ENCODE results near the gene DLGAP4.

Gene DLGAP4

DNA sequence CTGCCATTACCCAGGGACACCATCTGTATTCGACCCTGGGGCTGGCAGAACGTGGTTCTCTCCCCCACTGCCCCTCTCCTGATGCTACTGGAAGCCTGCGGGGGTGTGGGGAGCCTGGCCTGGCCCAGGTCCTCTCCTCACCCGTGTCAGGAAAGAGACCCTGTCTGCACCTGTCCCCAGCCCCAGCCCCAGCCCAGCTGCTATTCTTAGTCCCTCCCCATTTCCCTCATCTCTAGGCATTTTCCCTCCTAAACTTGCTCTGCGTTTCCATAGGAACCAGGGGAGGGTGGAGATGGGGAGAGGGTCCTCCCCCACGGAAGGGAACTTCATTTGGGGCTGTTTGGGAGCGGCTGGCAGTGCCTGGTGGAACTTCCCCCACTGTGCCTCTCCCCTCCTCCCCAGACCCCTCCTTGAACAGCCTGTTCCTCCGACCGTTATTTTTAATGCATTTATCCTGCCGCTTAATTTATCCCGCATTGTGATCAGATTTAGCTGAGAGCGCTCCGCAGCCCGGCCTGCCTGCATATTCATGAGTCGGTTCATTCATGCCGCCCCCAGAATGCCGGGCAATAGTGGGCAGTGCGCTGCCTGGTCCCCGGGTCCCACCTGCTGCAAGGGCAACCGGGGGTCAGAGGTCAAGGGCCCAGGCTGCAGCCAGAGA lies 31.8 kb upstream of the DLGAP4 start:
- no peak for DNase-seq

DNA sequence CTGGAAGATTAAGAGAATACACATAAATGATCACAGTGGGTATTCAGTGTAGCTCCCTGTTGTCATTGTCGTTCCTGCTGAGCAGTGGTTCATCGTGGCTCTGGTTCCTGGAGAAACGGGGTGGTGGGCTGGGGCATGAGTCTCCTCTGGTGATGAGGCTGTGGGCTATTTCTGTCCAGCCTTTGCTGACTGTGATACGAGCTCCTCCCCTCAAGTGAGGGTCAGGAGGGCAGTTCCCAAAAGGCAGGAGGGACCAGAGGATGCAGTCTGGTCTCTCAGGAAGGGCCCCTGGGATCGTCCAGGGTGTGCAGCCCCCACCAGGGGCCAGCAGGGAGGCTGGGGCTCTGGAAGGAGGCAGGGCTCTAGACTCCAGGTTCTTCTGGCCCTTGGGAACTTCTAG lies 31.1 kb upstream of the DLGAP4 start:
- no peak for DNase-seq

DNA sequence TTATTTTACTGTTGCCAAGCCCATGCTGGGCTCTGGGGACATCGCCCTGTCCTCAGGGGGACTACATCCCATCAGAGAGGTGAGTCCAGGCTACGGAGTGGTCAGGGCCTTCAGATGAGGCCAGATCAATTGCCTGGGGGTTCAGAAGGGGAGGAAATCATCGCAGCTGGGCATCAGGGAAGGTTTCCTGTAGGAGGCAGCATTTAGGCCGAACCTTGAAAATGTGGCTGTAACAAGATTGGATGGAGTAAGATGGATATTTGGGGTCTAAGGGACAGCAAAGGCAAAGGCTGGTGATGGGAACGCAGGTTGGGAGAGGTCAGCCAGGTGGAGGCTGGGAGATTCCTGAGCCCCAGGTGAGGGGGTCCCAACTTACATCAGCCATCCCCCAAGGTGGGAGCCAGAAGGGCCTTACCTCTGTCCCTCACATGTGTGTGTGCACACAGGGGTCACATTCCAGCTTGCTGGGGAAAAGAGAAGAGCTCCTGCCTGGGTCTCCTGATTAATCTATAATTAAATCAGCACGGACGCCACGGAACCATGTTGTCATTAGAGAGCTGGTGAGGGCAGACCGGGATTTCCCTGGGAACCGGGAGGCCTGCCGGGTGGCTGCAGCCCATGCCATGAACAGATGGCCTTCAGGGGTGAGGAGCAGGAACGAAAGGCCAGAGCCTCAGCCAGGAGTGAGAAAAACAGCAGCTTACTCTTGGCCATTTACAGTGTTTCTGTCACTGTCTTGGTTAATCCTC lies 30.5 kb upstream of the DLGAP4 start:
- DNase-seq: no peak

DNA sequence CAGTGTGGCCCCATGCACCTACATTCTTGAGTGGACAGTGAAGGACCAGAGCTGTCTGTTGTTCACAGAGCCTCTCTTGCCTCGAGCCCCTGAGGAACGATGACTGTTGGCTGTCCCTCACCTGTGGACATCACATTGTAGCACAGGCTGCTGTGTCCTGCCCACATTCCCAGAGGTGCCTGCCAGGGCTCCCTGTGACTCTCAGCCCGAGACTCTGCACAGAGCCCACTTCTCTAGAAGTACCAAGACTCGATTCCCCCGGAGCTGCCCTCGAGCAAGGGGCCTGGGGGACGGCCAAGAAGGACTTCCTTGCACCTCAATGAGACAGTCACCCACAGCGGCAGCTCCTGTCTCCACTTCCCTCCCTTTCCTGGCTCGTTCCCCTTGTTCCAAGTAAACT lies 28.6 kb upstream of the DLGAP4 start:
- no peak for DNase-seq

DNA sequence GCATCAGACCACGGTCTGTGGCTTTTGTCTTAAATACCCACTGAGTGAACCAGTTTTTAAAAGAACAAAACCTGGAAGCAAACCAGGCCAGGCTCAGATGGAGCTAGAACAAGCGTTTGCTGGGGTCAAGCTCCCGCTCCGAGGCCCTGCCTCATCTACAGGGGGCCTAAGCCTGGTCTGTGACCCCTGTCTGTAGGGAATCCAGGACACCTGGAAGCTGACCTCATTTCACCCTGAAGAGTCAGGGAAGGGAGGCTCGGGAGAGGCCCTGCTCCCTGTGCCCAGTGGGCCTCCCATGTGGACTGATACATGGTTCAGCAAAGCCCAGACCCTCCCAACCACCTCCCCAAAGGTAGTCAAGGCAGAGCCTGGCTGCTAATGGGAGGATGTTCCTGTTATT lies 26.8 kb upstream of the DLGAP4 start:
- DNase-seq: no peak

DNA sequence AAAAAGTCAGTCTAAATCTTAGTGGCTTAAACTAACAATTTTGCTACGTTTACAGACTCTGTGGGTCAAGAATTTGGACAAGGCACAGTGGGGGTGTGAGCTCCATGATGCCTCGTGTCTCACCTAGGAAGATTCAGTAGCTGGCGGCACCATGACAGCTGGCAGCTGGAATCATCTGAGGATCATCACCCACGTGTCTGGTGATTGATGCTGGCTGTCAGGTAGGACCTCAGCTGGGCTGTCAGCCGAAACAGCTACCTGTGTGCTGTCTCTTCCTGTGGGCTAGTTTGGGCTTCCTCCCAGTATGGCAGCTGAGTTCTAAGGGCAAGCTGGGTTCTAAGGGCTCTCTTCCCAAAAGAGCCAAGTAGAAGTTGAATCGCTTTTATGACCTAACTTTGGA lies 26.4 kb upstream of the DLGAP4 start:
- no peak for DNase-seq

DNA sequence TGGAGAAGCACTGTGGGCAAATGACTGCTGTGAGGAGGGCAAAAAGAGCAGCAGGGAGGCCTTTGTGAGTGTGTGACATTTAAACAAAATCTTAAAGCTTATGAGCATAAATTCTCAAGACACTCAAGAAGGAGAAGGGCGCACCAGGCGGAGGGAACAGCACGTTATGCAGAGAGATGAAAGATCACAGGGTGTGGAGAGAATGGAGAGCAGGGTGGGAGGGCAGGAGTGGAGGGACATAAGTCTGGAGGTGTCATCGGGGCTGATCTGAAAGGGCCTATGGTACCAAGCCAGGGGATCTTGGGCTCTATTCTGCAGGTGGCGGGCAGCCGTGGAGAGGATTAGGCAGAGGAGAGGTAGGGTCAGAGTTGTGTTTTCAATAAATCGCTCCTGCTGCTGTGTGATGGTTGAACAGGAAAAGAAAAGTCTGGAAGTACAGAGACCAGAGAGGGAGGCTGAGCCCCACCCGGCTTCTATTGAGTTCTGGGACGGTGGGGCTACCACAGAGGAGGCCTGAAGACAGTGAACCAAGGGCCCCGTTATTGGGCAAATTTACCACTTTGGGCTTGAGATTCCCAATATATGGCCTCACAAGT lies 24.3 kb upstream of the DLGAP4 start:
- DNase-seq: no peak

DNA sequence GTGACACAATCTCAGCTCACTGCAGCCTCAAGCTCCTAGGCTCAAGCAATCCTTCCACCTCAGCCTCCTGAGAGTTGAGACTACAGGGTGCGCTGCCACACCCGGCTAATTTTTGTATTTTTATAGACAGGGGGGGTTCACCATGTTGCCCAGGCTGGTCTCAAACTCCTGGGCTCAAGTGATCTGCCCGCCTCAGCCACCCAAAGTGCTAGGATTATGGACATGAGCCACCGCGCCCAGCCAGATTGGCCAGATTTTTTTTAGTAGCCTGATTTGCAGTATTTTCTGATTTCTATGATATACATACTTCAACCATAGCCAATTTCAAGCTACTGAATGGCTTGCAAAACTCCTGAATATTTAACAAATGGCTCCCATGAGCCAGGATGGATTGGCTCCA lies 21.4 kb upstream of the DLGAP4 start:
- no peak for DNase-seq

DNA sequence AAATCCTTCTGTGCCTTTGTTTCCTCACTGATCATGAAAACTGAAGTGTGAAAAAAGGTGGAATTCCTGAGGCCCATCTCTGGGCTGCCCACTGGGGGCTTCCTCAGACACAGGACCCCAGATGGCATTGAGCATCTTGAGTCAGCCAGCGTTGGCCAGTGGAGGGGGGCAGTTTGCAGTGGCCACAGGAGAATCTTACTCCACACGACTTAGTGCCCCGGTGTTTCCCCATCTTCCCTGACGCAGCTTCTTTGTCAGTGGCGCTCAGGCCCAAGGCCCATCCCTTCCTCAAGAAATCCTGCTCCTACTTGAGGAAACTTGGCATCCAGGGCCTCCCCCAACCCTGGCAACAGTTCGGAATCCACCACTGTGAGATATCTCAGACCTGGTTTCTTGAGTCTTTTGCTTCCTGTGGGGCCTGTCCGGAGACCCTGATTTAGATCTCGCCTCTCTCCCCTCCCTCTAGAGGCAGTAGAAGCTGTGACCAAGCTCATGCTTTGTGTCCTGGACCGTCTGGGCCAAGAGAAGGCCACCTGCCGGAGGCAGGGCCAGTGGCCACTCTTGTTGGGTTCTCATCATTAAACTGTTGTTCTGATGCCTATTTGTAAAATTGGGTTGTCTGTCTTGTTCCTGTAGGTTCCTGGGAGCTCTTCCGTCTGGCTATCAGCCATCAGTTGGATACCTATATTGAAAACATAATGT lies 20.2 kb upstream of the DLGAP4 start:
- DNase-seq: no peak

DNA sequence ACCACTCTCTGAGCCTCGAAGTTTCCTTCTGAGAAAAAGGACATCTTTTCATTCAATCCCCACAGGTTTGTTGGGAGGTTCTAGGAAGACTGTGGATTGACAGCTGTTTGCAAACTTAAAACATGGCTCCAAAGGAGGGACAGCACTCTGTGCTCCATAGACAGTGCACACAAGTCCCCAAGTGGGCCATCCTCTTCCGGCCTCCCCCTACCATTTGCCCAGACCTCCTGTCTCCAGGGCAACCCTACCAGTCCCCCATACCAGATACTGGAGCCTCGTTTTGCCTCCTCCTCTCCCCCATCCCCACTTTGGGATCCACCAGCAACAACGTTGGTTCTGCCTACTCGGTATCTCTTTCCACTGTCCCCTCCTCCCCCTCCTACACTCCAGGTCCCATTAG lies 8.5 kb upstream of the DLGAP4 start:
- no peak for DNase-seq

DNA sequence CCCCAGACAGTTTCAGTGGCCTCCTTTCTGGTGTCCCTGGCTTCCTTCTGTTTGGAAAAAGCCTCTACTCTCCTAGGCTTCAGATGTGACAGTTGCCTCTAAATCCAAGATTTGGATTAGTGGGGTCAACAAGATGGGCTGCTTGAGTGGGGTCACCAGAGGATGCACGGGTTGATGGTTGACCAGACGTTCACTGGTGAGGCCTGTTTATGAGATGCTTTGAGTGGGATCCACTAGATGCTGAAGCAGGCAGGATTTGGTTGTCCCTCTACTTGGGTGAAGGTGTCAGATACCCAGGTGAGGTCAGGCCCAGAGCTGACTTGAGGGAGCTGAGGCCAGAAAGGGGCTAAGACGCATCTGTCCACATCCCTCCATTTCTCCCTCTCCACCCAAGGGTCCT lies 8.1 kb upstream of the DLGAP4 start:
- no peak for DNase-seq

DNA sequence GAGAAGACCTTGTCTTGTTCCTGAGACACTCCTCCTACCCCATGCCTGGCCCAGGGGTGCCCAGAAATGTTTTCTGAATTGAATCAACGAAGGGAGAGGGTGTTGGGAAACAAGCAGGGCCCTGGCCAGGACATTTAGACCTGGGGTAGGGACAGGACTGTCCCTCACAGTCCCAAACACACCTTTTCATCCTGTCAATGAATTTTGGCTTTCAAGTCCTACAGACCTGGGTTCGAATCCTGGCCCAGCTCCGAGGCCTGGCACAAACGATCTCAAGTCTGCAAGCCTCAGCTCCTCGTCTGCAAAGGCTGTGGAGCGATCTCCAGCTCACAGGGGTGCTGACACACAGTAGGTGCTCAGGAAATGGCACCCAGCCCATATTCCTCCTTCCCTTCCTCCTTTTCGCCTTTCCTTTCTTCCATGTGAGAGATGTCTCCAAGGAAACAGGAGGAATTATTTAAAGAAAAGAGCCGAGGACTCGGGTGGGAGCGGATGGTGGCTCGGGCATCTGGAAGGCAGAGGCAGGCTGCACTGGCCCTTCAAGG lies 7.3 kb upstream of the DLGAP4 start:
- no peak for DNase-seq

DNA sequence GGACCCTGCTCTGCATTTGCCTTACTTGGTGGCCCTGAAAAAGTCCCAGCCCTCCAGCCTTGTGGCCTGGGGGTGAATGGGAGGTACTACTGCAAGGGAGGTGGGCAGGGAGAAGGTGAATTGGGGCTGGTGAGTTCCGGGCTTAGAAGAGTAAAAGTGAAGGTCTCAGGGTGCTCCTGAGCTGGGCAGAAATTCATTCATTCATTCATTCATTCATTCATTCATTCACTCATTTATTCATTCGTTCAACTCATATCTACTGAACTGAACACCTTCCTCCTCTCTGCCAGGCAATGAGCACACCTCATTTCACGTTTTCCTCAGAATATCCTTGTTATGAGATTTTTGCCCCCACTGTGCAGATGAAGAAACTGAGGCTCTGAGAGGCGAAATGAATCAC lies 6.7 kb upstream of the DLGAP4 start:
- no peak for DNase-seq

DNA sequence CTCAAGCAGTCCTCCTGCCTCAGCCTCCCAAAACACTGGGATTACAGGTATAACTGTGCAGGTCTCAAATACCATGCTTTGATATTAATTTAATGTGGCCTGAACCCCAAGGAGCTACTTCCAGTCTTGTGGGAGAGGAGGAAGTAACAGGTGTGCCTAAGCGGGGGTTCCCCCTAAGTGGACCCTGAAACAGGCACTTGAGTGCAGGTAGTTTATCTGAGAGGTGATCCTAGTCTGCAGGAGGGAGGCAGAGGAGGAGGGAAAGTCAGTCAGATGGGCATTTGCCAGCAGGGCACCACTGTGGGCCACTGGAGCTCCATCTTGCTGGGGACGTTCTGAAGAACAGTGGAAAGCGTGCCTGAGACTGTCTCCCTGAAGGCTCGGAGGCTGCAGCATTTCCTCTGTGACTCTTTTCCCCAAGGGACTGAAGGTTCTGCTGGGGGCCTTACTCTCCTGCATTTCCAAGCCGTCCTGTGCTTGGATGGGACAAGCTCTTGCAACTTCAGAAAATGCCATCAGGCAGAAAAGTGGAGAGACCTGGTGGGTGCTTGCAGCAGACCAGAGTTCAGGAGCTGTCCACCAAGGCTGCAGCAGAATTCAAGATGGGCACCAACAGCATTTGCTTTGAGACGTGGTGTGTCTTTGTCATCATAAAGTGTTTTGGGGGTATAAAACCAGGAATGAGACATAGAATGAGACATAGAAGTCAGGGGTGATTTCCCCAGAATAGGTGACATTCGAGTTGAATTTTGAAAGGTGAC lies 4.6 kb upstream of the DLGAP4 start:
- DNase-seq: no peak

DNA sequence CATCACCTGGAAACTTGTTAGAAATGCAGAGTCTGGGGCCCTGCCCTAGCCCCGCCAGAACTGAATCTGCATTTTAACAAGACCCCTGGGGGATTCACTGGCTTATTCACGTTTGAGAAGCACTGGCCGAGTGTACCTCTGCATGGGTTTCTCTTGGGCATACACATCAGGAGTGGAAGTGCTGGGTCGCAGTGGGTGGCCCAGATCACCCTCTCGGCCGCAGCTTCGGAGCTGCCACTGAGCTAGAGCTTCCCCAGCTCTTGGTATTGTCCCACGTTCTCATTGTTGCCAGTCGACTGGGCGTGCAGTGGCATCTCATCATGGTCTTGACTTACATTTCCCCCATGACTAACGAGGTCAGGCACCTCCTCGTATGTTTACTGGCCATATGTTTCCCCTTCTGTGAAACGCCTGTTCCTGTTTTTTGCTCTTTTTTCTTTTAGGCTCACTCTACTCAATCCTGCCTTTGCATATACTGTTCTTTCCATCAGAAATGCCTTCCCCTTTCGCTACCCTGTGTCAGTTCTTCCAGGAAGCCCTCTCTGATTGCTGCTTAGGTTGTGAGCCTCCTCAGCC lies 3.0 kb upstream of the DLGAP4 start:
- DNase-seq: no peak

DNA sequence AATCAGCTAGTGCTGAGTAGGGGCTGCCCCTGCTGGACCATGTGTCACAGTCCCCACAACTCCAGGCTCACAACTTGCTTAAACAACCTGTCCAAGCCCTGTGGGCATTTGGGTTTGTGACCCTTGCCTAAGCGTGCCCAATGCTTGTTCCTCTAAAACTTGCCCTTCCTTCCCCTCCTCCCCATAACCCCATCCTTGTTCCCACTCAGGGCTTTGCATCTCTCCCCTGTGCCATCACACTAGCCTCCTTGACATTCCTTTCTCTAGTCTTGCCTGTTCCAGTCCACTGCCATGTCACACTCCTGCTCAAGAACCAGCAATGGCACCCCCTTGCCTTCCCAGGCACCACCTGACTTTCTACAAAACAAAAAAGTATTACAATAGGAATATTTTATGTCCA lies 2.3 kb upstream of the DLGAP4 start:
- DNase-seq: no peak

DNA sequence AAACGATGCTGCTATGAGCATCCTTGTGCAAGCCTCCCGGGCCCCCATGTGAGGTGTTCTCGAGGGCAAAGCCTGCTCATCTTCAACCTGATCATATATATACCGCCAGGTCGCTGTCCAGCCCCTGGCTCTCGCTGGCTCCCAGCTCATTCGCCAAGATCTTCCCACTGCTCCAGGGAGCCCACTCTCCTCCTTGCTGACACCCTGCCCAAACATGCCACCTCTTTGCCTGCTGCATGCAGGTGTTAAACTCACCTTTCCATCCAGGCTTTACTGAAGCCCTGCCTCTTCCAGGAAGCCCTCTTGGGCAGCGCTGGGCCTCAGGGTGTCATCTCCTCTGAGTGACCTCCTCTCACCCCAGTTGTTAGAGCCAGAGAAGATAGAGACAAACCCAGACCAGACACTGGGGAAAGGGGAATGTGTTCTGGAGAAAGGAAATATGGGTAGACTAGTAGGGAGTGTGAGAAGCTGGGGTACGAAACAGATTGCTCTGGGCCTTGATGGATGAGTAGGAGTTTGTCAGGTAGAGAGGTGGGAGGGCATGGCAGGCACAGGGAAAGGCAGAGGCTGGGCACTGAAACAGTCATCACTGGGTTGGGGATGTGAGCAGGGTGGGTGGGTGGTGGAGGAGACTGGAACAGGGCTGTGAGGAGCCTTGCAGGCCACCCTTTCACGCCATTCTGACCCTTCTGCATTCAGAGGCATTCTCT lies 1.2 kb upstream of the DLGAP4 start:
- no peak for DNase-seq

DNA sequence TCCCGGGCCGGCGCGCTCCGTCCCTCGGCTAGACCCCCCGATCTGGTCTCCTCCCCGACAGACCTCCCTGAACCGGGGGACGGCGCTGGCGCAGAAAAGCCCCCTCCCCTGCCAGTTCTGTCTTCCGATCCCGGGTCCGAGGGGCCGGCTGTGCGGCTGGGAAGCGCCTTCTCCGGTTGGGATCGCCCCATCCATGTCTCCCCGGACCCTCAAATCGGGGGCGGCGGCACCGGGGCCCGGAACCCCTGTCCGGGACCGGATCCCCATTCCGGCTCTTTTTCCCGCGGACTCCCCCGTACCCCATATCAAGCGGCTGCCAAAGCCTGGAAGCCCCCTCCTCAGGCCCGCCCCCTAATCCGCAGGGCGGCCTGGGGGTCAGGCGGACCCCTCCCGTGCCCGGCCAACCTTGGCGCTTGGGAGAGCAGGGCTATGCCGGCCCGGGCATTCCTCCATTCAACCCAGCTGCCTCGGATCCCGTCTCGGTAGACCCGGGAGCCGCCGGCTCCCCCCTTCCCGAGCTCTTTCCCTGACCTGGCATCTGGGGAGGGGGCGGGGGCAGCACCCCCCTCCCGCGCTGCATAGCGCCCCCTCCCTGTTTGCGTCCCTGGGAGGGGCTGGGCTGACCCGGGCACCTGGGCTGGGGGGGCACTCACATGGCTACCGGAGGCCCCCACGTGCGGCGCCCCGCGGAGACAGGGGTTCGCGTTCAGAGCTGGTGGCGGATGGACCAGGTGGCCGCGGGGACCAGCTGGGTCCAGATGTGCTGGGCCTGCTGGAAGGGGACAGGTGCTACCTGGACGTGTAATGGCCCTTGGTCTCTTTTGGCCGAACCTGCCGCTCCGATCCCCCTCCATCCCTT lies 643 bp downstream of the DLGAP4 start:
- no peak for DNase-seq

DNA sequence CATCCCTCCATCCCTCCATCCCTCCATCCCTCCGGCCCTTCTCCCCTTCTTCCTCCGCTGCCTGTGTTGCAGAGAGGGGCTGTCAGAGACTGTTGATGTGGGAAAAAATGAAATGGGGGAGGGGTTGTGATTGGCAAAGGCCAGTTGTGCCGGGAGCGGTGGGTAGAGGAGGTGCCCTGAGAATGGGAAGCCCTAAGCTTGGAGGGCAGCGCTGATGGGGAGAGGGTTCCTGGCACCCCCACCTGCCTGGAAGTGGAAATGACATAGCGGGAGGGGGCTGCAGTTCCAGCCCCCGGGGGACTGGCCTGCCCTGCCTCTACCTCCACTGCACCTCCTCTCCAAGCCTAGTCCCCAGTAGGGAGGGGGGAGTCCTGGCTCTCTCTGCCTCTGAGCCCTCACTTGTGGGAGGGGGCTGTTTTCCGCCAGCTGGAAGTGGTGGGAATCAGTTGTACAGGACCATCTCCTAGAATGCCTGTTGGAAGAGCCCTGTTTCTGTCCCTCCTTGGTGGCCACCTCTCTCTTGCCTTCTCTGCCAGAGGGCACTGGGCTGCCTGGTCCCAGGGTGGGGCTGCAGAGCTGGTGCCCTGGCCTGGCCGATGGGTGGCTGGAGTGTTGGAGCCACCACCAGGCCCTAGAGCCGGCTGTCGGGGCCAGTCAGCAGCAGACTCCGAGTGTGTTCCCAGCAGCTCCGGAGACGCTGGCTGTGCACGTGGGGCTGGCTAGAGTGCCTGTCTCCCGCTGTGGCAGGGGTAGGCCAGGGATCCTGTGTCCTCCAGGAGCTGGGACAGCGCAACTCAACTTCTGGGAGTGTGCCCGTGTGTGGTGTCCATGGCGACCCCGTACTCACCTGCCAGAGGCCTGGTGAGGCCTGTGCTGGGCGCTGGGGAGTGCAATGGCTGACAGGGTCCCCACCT lies 1.5 kb downstream of the DLGAP4 start:
- no peak for DNase-seq

DNA sequence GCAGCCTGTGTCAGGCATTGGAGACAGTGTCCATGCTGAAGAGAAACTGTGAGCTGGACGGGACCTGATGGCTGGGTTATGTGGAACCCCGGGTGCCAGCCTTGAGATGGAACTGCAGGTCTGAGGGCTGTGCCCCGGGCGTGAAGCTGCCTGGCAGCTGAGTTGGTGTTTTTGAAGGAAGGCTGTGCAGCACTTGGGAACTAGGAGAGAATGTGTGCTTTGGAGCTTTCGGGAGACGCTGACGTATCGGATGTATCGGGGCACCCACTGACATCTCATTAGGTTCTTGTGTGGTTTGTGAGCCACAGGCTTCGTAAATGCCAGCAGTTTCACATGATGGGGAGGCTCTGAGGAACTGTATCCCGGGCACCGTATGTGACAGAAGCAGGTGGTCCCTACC lies 2.2 kb downstream of the DLGAP4 start:
- no peak for DNase-seq
